Stimulated activated CD4-positive, alpha-beta T cell treated with anti-CD3 and anti-CD28 coated beads, Interleukin-12 subunit alpha, Interleukin-12 subunit beta, amount 100 ng/mL, for 4 hours (primary cell): ENCODE data around the gene CRACDL.

Experiments
- DNase-seq: peaks from one replicate; pipeline ENCODE4 v3.0.0-alpha.2; 2020

The CRACDL gene, protein sequence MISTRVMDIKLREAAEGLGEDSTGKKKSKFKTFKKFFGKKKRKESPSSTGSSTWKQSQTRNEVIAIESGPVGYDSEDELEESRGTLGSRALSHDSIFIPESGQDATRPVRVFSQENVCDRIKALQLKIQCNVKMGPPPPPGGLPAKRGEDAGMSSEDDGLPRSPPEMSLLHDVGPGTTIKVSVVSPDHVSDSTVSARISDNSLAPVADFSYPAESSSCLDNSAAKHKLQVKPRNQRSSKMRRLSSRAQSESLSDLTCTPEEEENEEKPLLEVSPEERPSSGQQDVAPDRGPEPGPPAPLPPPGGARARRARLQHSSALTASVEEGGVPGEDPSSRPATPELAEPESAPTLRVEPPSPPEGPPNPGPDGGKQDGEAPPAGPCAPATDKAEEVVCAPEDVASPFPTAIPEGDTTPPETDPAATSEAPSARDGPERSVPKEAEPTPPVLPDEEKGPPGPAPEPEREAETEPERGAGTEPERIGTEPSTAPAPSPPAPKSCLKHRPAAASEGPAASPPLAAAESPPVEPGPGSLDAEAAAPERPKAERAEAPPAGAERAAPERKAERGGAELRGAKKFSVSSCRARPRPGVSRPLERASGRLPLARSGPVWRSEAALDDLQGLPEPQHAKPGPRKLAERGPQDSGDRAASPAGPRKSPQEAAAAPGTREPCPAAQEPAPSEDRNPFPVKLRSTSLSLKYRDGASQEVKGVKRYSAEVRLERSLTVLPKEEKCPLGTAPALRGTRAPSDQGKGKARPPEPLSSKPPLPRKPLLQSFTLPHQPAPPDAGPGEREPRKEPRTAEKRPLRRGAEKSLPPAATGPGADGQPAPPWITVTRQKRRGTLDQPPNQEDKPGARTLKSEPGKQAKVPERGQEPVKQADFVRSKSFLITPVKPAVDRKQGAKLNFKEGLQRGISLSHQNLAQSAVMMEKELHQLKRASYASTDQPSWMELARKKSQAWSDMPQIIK

GRCh38 chr2:98935777-98936352 is at the start of gene CRACDL:
Gene CRACDL, minus strand, starts transcription at chr2:98936225. Its CDS starts 89,425 bp downstream, at chr2:98846800.
- DNase-seq, result no peak

DNA sequence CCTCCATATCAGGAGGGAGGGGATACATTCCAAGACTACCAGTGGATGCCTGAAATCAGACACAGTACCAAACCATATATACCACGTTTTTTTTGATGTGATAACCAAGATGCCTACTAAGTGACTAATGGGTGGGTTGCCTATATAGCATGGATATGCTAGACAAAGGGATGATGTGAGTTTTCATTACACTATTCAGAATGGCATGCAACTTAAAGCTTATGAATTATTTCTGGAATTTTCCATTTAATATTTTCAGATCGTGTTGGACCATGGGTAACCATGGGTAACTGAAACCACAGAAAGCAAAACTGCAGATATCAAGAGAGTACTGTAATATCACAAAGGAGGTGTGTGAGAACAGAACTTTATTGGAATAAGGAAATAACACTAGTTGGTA is 39.6 kb upstream of the CRACDL start:
- no peak for DNase-seq

- no peak for DNase-seq
Observed at GRCh38 chr2:98972582-98973167, 36.6 kb upstream of the CRACDL start.

DNA sequence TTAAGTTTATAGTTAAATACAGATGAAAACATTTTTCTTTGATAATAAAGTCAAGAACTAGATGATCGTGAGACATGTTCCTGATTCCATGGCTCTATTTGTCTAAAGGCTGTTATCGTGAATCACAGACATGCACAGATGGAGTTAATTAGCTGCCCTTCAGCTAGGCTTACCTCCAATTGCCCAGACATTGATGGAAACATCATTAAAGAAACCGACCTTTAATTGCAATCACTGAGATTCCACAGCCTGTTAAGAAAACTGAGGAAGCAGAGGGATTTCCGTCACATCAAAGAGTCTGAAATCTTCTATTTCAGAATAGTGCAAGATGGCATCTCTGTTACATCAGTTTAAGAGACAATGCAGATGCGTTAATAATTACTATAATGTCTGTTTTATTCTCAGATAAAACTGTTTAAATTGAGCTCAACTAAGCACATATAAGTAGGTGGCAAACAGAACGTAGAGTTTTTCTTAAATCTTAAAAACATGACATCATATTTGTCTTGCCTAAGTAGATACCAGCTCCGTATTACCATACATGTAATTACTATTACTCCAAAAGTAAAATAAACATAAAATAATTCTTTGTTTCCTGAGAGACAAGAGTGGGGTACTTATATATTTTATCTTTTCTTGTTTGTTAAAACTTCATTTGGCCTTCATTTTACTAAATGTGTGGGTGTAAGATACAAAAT is 23.9 kb upstream of the CRACDL start:
- DNase-seq, result no peak

- no peak for DNase-seq
Observed at GRCh38 chr2:98952966-98953365, 16.9 kb upstream of the CRACDL start.

GRCh38 chr2:98948956-98949739 is 13.1 kb upstream of the CRACDL start:
- no peak for DNase-seq

DNA sequence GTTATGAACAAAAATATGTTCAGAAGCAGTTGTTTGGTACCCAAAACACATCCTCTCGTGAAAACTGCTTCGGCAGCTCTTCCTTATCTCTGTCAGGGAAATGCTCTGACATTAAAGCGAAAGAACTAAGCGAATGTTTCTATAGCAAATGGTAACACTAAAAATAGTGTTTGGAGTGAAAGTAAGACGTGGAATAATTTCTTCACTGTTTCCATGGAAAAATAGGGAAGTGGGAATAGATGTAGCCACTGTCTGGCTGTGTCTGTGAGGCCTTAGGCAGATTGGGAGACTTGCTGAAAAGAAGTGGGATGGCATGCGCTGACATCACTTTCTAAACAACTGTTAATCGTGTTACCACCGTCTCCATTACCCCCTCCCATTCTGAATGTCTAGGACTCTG is 11.5 kb upstream of the CRACDL start:
- DNase-seq, result no peak

GRCh38 chr2:98946855-98947254 is 10.8 kb upstream of the CRACDL start:
- DNase-seq, result no peak

DNA sequence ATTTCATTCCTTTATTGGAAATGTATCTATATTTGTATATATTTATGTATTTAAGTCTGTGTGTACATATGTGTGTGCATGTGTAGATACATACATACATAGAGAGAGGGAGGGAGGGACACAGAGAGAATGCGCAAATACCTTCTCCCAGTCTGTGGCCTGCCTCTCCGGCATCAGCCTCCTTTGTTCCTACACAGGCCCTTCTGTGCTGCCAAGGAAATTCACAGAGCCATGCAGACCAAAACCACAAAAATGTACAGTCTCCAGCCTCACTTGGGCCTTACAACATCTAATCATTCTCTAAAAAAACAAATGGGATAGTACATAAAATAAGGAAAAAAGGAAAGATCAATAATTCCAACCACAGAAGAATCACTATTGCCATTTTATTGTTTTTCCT is 8.8 kb upstream of the CRACDL start:
- no peak for DNase-seq

GRCh38 chr2:98940102-98940501 is 4.1 kb upstream of the CRACDL start:
- DNase-seq, result no peak

DNA sequence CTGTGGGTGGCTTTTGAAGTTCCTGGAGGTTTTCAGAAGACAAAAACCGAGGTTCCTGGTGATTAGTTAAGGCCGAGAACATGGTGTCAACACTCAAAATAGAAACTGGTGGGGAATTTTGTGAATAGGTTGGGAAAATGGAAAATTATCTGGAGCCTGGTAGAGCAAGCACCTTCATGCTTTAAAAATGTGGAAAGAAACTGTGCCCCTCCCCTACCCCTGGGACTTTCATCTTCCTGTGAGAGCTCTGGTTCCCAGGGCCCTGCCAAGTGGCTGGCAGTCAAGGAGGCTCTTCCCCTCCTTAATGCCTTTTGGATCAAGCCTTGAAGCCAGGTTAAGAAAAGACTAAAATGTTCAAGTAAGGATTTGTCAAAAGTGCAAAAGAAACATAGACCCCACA is 1.9 kb upstream of the CRACDL start:
- no peak for DNase-seq

- DNase-seq, result peak; percentile 24
Observed at GRCh38 chr2:98936353-98937351, 627 bp upstream of the CRACDL start.

GRCh38 chr2:98935111-98935770 is 784 bp downstream of the CRACDL start:
- no peak for DNase-seq

GRCh38 chr2:98932778-98933343 is 3.2 kb downstream of the CRACDL start:
- no peak for DNase-seq

DNA sequence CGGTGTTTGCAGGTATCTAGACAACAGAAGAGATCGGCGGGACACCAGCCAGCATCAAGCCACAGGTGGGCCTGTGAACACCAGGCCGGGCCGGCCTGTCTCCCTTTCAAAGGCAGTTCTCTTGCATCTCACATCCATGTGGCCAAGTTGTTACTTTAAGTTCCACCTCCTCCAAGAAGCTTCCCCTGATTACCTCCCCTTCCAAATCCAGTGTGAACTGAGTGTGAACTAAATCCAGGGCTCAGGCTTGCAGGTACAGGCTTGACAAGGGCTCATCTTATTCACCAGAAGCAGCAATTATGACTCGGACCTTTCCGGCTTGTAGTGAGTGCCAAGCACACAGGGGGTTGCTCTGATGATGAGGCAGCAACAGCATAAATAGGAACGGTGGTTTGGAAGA is 3.9 kb downstream of the CRACDL start:
- DNase-seq, result no peak

- no peak for DNase-seq
Observed at GRCh38 chr2:98931596-98931995, 4.4 kb downstream of the CRACDL start.

DNA sequence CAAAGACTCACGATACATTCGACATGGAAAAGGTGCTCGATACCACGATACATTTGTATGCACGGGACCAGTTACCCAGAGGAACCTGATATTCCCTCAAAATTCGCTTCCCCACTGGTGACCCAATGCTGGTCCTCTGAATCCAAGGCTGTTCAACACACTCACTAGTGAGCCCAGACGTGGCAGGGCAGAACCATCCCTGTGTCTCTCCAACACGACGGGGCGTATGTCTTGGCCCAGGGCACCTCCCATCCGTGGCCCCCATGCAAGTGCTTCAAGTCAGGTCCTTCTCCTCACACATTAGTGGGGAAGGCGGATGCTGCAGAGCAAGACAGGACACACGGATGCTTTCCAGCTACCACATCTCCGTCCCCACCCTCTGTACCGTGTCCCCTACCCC is 6.1 kb downstream of the CRACDL start:
- no peak for DNase-seq

- no peak for DNase-seq
Observed at GRCh38 chr2:98928242-98928641, 7.8 kb downstream of the CRACDL start.

- no peak for DNase-seq
Observed at GRCh38 chr2:98927027-98927426, 9.0 kb downstream of the CRACDL start.
